ENCODE data around the gene CIPC. TPM values are rescaled to one million over a fixed set of nuclear protein-coding genes. Genes with fewer than 3 reads are reported as not detected.
A peak's percentile ranks its signal among the peaks of the same experiment; 100 is the strongest.

CIPC gene
- total RNA-seq, 1 experiment from 2014 or later = 26.6 TPM

- Histone ChIP-seq H3K9me3 (ENCODE audit: low read length) (no peaks in the 10 kb centered on the region), H3K36me3 (ENCODE audit: low read depth, low read length) (no peaks in the 10 kb centered on the region), H3K27me3 (ENCODE audit: low read length) (no peaks in the 10 kb centered on the region), H3K4me1 (ENCODE audit: insufficient read depth, low read length) (peaks cover 40% of the 10 kb centered on the region), H2AFZ (ENCODE audit: low read length) (no peak overlapping the region), H3K79me2 (ENCODE audit: low read length) (no peaks in the 10 kb centered on the region), H3K4me3 (ENCODE audit: low read length) (no peak overlapping the region), H3K27ac (ENCODE audit: low read length) (no peak overlapping the region), H3K4me2 (ENCODE audit: low read length) (no peak overlapping the region), H3K9ac (ENCODE audit: low read length) (no peak overlapping the region), H3K9me2 (replicated peaks; ENCODE audit: low read length) (no peaks in the 10 kb centered on the region), H4K20me1 (ENCODE audit: low read length) (no peaks in the 10 kb centered on the region), H3F3A (ENCODE audit: low read length, unreplicated experiment) (no peaks in the 10 kb centered on the region)
- ChIA-PET POLR2A (ENCODE audit: unreplicated experiment) (no interaction called here), CTCF (interaction anchor here (1.7 to 2.4 kb wide), 2 partner anchors 157 to 194 kb away, joined by 12 to 26 read pairs; no protein-coding TSS in a partner anchor)
- intact Hi-C loops (cut with micrococcal nuclease) = loop anchor here (2.0 kb wide), 1 partner anchor 27 kb away; no protein-coding TSS in a partner anchor
- TF ChIP-seq EZH2phosphoT487 (IDR thresholded peaks at IDR 0.05; ENCODE audit: borderline replicate concordance, low read length) (no peak), CTCF (conservative IDR thresholded peaks at IDR 0.05; ENCODE audit: low read depth, low read length) (no peak), EZH2 (IDR thresholded peaks at IDR 0.05; ENCODE audit: low read length, unreplicated experiment) (no peak)
- no TSS peak for BruUV-seq (replicated peaks)
- ATAC-seq = no peak
- no peak for DNase-seq
These were observed 28.5 kb upstream of the CIPC start for GRCh38 chr14:77069551-77069950.

- H3K36me3 ChIP-seq (ENCODE audit: low read depth, low read length) = no peaks in the 10 kb centered on the region
- H3K9ac ChIP-seq (ENCODE audit: low read length) = no peak overlapping the region
- H3K4me1 ChIP-seq (ENCODE audit: insufficient read depth, low read length) = peaks cover 40% of the 10 kb centered on the region
- no peaks in the 10 kb centered on the region for H3K27me3 ChIP-seq (ENCODE audit: low read length)
- no peak overlapping the region for H3K4me3 ChIP-seq (ENCODE audit: low read length)
- ATAC-seq = peak; percentile 57
- ChIA-PET POLR2A (ENCODE audit: unreplicated experiment) (interaction anchor here (0.6 kb wide), 1 partner anchor 84 kb away, joined by 4 read pairs; no protein-coding TSS in a partner anchor), CTCF (interaction anchor here (0.7 kb wide), 1 partner anchor 196 kb away, joined by 3 read pairs; no protein-coding TSS in a partner anchor)
- no peaks in the 10 kb centered on the region for H4K20me1 ChIP-seq (ENCODE audit: low read length)
- DNase-seq = peak; percentile 96
- TF ChIP-seq CTCF (conservative IDR thresholded peaks at IDR 0.05; ENCODE audit: low read depth, low read length) (no peak), EZH2phosphoT487 (IDR thresholded peaks at IDR 0.05; ENCODE audit: borderline replicate concordance, low read length) (no peak), EZH2 (IDR thresholded peaks at IDR 0.05; ENCODE audit: low read length, unreplicated experiment) (no peak)
- H3K9me3 ChIP-seq (ENCODE audit: low read length) = no peaks in the 10 kb centered on the region
- no peaks in the 10 kb centered on the region for H3K79me2 ChIP-seq (ENCODE audit: low read length)
- H3K4me2 ChIP-seq (ENCODE audit: low read length) = peak overlapping the region; percentile 20
- no peaks in the 10 kb centered on the region for H3F3A ChIP-seq (ENCODE audit: low read length, unreplicated experiment)
- intact Hi-C loops (cut with micrococcal nuclease) = no loop called here
- no peaks in the 10 kb centered on the region for H3K9me2 ChIP-seq (replicated peaks; ENCODE audit: low read length)
- no TSS peak for BruUV-seq (replicated peaks)
- H3K27ac ChIP-seq (ENCODE audit: low read length) = peak overlapping the region; percentile 25
- H2AFZ ChIP-seq (ENCODE audit: low read length) = peak overlapping the region; percentile 10; the same call in 1 of the 2 replicates
These were observed 26.1 kb upstream of the CIPC start for GRCh38 chr14:77071938-77072388.

GRCh38 chr14:77074969-77075368 is 23.1 kb upstream of the CIPC start:
- intact Hi-C loops (cut with micrococcal nuclease) = no loop called here
- CTCF ChIA-PET = no interaction called here

More at GRCh38 chr14:77074969-77075368, 23.1 kb upstream of the CIPC start:
- H3K4me3 ChIP-seq (ENCODE audit: low read length) = no peak overlapping the region
- H4K20me1 ChIP-seq (ENCODE audit: low read length) = no peaks in the 10 kb centered on the region
- no peak overlapping the region for H2AFZ ChIP-seq (ENCODE audit: low read length)
- no peaks in the 10 kb centered on the region for H3K79me2 ChIP-seq (ENCODE audit: low read length)
- BruUV-seq (replicated peaks) = no TSS peak
- peaks cover 25% of the 10 kb centered on the region for H3K4me1 ChIP-seq (ENCODE audit: insufficient read depth, low read length)
- H3K9me3 ChIP-seq (ENCODE audit: low read length) = no peaks in the 10 kb centered on the region
- no peak overlapping the region for H3K9ac ChIP-seq (ENCODE audit: low read length)
- no peak overlapping the region for H3K4me2 ChIP-seq (ENCODE audit: low read length)
- no peaks in the 10 kb centered on the region for H3K9me2 ChIP-seq (replicated peaks; ENCODE audit: low read length)
- H3K36me3 ChIP-seq (ENCODE audit: low read depth, low read length) = no peaks in the 10 kb centered on the region
- no peaks in the 10 kb centered on the region for H3K27me3 ChIP-seq (ENCODE audit: low read length)
- POLR2A ChIA-PET (ENCODE audit: unreplicated experiment) = no interaction called here
- H3K27ac ChIP-seq (ENCODE audit: low read length) = no peak overlapping the region
- no peaks in the 10 kb centered on the region for H3F3A ChIP-seq (ENCODE audit: low read length, unreplicated experiment)
- TF ChIP-seq EZH2 (IDR thresholded peaks at IDR 0.05; ENCODE audit: low read length, unreplicated experiment) = no peak
- TF ChIP-seq CTCF (conservative IDR thresholded peaks at IDR 0.05; ENCODE audit: low read depth, low read length) = no peak
- TF ChIP-seq EZH2phosphoT487 (IDR thresholded peaks at IDR 0.05; ENCODE audit: borderline replicate concordance, low read length) = no peak
- DNase-seq = no peak
- ATAC-seq = no peak
